A549 treated with ZK216348 at 1 μM for 4 hours (cell line): ENCODE data around the gene PRH2. TPM values are rescaled to one million over a fixed set of nuclear protein-coding genes. Genes with fewer than 3 reads are reported as not detected.

Source experiments
- total RNA-seq: library from RNA; stranded (reverse); fragments of 200-300 nt; extraction: Qiagen RNA extraction; gene quantifications from 5 replicates; pipeline ENCODE4 v1.2.3, GENCODE V29; 2022; ENCODE audit warnings: low read depth

The PRH2 gene
- total RNA-seq: not detected in 5 replicates

DNA sequence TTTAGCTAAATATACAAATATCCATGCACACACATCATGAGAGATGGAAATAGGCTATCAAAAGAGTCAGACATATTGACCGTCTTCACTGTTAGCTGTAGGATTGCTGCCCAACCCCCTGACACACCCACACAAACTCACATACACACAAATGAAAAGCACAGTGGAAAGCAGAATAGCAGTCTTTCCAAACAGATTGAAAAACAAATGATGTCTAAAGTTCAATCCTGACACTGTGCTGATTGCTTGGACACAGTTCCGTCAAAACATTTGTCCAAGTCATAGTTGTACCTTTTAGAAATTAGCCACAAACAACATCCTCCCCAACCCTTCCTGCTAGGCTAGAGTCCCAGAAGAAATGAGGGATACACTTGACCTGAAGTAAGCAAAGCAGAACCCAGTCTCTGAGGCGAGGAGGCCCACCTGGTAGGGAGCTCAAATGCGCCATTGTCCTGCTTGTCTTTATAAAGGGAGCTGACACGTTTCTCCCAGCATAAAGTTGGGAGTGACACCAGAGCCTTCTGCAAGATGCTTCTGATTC is at the start of gene PRH2:
TSS of gene PRH2 (plus strand) at position 491 of the 541 bp plus-strand sequence. CDS start at position 529, 38 bp downstream.

DNA sequence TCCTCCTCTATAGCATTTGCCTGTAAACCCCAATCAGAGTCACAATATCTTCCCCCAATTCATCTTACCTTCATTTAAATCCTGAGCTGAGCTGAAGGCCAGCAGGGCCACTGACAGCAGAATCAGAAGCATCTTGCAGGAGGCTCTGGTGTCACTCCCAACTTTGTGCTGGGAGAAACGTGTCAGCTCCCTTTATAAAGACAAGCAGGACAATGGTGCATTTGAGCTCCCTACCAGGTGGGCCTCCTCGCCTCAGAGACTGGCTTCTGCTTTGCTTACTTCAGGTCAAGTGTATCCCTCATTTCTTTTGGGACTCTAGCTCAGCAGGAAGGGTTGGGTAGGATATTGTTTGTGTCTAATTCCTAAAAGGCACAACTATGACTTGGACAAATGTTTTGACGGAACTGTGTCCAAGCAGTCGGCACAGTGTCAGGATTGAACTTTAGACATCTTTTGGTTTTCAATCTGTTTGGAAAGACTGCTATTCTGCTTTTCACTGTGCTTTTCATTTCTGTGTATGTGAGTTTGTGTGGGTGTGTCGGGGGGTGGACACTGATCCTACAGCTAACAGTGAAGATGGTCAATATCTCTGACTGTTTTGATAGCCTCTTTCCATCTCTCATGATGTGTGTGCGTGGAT is 44.8 kb upstream of the PRH2 start, which contains the start of gene PRH1:
TSS of gene PRH1 (minus strand) at position 170 of the 640 bp plus-strand sequence. CDS start at position 132, 38 bp downstream.

DNA sequence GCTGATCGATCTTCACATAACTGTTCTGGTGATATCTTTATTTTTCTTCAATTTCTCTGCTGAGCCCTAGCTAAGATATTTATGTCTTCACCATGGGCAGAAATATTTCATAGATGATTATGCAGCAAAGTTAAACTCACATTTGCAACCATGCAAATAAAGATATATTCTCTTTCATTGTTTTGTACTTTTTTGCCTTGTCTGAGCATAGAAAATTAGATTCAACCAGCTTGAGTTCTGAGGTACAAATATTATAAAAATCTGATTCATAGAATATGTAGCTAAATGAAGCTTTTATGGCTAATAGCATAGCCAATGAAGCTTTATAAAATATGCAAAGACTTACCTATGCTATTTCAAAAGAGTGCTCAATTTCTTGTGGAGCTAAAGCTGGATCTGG is 19.6 kb upstream of the PRH2 start, which contains the start of gene TAS2R13:
TSS of gene TAS2R13 (minus strand) at position 101 of the 400 bp plus-strand sequence. CDS start 264 bp downstream, outside the sequence.

DNA sequence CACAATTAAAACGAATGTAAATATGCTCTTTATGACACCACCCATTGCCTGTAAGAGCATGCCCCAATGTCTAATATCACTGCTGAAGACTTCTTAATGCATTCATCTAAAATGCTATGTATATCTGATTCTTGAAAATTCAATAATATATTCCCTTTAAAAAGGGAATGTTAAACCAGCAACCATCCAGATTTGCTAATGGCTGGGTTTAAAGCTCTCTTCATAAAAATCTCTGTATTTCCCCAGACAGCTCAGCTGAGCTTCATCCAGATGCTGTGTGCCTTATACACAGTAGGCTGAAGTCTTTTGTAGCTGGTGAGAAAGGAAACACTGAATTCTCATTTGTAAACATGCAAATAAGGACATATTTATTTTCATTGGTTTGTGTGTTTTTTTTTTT is 10.1 kb downstream of the PRH2 start, which contains the start of gene TAS2R14:
TSS of gene TAS2R14 (minus strand) at position 101 of the 400 bp plus-strand sequence. CDS start at position 45, 56 bp downstream.

Other genes with a start within 250 kb of the PRH2 start
- 252 to 314 TPM (median 266 TPM) in 5 replicates for gene YBX3, start 205.9 kb upstream of the PRH2 start, total RNA-seq
- not detected in 5 replicates for gene TAS2R7, start 126.6 kb upstream of the PRH2 start, total RNA-seq
- gene TAS2R8, start 122.0 kb upstream of the PRH2 start, total RNA-seq: not detected in 5 replicates
- not detected in 5 replicates for gene TAS2R9, start 119.1 kb upstream of the PRH2 start, total RNA-seq
- 0.19 TPM in 1 of 5 replicates, not detected in the others for gene TAS2R10, start 102.9 kb upstream of the PRH2 start, total RNA-seq
- gene PRR4, start 79.8 kb upstream of the PRH2 start, total RNA-seq: 1.2 to 2.5 TPM (median 1.9 TPM) in 5 replicates
- gene PRH1, start 45.0 kb upstream of the PRH2 start, total RNA-seq: 2.2 to 5.4 TPM (median 2.9 TPM) in 5 replicates
- gene TAS2R13, start 19.7 kb upstream of the PRH2 start, total RNA-seq: not detected in 5 replicates
- gene TAS2R14, start 10.0 kb downstream of the PRH2 start, total RNA-seq: 0.47 to 0.77 TPM (median 0.56 TPM) in 5 replicates
- not detected in 5 replicates for gene TAS2R50, start 57.7 kb downstream of the PRH2 start, total RNA-seq
- gene TAS2R20, start 69.1 kb downstream of the PRH2 start, total RNA-seq: 0.13 to 0.30 TPM (median 0.18 TPM) in 4 of 5 replicates, not detected in the other
- gene TAS2R19, start 93.4 kb downstream of the PRH2 start, total RNA-seq: 0.19 TPM in 1 of 5 replicates, not detected in the others
- 0.33 TPM in 1 of 5 replicates, not detected in the others for gene TAS2R31, start 102.2 kb downstream of the PRH2 start, total RNA-seq
- not detected in 5 replicates for gene TAS2R46, start 133.1 kb downstream of the PRH2 start, total RNA-seq
- not detected in 5 replicates for gene TAS2R43, start 163.1 kb downstream of the PRH2 start, total RNA-seq
- not detected in 5 replicates for gene TAS2R30, start 205.4 kb downstream of the PRH2 start, total RNA-seq
- 7.9 to 11.0 TPM (median 8.6 TPM) in 5 replicates for gene SMIM10L1, start 242.0 kb downstream of the PRH2 start, total RNA-seq